GM19328 (cell line): ENCODE measurements around the gene RGMB.

Experiments
- ATAC-seq: cut with Tn5 transposase; IDR thresholded peaks from one replicate; pipeline ENCODE4 v1.9.1; 2021; ENCODE audit warnings: mild to moderate bottlenecking, moderate library complexity; ENCODE audit not compliant: unreplicated experiment

RGMB gene

GRCh38 chr5:98768160-98768959 lies 5.1 kb upstream of the RGMB start:
- peak; percentile 40 for ATAC-seq

DNA sequence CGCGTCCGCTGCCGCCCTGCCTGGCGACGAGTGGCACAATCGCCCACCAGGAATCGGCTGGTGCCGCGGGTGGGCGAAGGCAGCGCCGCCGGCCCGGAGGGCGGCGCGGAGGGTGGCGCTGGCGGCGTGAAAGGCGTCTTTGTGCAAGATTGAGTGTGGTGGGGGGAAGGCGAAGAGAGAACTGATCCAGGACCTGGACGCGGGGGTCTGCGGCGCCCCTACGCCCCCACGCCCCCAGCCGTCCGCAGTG lies 4.6 kb upstream of the RGMB start:
- ATAC-seq = no peak

GRCh38 chr5:98769210-98769958 lies 4.1 kb upstream of the RGMB start:
- no peak for ATAC-seq

DNA sequence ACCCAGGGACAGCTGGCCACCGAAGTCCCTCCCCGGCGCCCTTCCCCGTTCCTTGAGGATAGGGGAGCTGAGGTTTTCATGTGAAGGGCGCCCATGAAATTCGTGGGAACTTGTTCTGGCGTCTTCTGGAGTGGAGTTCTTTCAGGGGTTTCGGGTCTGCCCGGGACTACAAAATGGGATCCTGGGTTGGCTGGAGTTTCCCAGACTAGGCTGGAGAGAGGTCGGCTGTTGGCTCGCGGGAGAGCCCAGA lies 3.6 kb upstream of the RGMB start:
- ATAC-seq = no peak

DNA sequence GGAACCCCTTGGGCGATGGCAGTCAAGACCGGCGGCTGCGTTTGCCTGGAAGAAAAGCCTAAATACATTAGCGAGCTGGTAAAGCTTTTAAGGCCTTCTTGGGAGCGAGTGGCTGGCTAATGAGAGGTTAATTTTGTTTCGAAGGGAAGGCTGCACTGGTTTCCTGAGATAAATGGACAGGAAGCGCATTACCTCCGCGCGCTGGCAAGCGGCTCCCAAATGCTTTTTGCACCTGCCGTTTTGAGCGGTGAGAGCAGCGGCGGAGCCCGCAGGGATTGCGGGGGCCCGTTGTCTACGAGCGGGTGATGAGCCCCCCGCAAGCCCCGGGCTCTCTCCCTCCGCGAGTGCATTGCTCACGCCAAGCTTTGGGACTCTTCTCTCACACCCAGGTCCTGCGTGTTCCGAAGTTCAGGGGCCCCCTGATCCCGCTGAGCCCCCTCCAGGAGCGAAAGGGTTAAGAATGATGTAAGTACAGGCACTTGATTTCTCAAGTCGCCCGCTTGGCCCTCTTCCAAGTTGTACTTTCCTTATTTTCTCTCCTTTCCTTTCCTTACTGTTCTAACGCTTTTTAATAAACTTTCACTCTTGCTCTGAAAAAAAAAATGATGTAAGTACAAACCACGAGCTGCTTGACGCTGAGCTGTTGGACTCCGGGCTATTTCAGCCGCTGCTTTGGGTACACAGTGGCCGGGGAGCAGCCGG lies 3.1 kb upstream of the RGMB start:
- ATAC-seq = no peak

- no peak for ATAC-seq
These were observed 2.5 kb upstream of the RGMB start for GRCh38 chr5:98770911-98771322.

GRCh38 chr5:98771382-98772109 lies 1.9 kb upstream of the RGMB start:
- ATAC-seq = no peak

DNA sequence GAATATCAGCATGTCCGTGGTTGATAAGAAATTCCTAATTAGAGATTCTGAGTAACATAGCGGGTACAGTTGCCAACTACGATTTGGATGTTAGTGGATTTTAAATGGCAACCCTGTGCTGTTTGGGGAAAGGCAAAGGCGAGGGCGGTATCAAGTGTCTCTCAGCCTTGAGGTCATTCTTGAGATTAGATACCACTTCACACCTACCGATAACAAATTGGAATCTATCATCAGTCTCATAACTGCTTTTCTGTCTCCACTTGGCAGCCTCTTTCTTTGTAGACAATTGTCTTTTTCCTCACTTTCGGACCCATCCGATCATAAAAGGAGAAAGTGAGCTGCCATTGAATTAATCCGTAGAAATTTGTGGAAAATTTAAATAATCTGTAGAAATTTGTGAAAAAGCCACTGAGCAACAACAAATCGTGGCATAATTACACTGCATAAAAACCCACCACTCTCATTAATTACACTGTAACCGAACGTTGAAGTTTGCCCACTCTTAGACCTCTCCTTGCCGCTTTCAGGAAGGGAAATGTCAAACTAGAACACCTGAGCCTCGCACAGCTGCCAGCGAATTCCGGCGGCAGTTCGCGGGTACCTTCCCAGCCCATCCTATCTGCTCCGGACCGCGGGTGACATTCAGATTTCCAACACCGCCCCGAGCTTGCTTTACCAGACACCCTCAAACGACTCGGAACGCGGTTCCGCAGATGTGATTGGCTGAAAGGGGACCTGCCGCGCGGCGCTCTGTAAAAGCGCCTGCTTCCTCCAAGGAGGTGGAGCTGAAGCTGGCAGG lies 849 bp upstream of the RGMB start:
- ATAC-seq = no peak

DNA sequence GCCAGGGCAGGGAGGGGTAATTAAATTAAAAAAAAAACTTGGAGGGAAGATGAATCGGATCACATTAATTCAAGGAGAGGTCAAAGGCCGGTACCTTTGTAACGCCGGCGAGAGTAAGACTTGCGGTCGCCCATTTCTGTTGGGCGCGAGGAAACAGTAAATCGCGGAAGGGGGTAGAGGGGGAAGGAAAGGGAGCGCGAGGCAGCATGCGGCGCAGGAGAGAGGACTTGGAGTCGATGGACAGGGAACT lies 324 bp upstream of the RGMB start:
- no peak for ATAC-seq

GRCh38 chr5:98774192-98775033 lies 950 bp downstream of the RGMB start:
- peak; percentile 21 for ATAC-seq

DNA sequence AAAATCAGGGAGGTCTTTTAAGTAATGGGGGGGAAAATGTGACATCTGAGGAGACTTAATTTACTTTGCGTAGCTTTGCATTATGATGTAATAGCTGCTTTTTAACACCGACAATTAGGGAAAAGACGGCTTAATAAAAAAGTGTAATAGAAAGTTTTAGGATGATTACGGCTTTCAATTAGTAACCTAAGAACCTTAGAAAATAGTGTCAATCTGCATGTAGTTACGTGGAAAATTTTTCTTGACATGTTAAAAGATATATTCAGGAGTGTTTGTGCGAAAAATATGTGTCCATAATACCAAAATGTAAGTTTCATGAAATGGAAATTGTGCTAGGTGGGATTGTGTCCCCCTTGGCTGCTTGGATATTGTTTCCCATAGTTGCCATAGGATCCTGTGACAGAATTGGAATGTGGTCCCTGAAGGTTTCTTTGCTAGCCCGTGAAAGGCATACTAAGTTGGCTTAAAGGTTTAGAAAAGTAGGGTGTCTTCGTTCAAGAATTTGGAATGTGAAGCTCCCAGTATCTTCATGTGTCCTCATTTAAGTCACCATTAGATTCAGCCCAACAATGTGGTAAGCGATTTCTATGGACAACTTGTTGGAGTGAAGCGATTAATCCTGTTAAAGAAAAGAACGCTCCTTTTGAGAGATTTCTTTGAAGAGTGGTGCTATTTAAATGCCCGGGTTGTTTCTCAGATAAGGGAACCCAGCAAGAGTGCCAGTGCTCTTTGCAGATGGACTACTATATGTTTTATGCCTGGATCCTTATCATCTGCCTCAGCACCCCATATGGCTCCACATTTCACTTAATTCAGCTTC lies 2.0 kb downstream of the RGMB start:
- ATAC-seq = no peak

- ATAC-seq = no peak
These were observed 2.7 kb downstream of the RGMB start for GRCh38 chr5:98776066-98776705.

- ATAC-seq = no peak
These were observed 3.8 kb downstream of the RGMB start for GRCh38 chr5:98777295-98777694.

DNA sequence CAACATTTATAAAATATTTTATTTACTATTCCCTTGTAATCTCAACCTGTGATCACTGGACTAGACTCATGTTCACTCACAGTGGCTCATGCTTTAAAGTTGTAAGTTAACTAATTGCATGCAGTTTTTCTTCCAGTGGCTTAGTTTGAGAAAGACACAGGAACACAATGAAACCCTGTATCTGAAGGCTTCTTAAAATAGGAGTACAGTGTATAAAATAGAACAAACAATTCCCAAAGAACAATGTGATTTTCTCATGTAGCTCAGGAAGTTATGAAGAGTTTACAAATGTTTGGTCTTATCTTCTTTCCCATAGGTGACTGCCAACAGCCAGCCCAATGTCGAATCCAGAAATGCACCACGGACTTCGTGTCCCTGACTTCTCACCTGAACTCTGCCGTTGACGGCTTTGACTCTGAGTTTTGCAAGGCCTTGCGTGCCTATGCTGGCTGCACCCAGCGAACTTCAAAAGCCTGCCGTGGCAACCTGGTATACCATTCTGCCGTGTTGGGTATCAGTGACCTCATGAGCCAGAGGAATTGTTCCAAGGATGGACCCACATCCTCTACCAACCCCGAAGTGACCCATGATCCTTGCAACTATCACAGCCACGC lies 5.9 kb downstream of the RGMB start:
- ATAC-seq = no peak

DNA sequence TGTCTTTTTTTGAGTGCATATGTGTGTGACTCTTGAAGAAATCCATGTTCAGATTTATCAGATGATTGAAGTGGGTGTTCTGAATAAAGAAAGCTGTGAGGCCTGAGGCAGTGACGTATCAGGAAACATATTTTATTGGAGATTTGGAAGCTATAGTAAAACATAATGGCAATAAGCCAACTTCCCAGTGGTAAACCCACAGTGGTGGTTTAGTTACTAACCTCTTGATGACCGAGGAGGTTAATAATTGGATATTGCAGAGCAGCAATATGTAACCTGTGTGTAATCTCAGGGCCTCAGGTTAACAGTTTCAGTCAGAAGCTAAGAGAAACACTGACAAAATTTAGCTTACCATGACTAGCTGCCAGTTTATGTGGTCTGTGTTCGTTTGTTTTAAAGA lies 6.9 kb downstream of the RGMB start:
- ATAC-seq = no peak

- no peak for ATAC-seq
These were observed 8.1 kb downstream of the RGMB start for GRCh38 chr5:98781520-98781919.

GRCh38 chr5:98781964-98782363 lies 8.5 kb downstream of the RGMB start:
- ATAC-seq = no peak

DNA sequence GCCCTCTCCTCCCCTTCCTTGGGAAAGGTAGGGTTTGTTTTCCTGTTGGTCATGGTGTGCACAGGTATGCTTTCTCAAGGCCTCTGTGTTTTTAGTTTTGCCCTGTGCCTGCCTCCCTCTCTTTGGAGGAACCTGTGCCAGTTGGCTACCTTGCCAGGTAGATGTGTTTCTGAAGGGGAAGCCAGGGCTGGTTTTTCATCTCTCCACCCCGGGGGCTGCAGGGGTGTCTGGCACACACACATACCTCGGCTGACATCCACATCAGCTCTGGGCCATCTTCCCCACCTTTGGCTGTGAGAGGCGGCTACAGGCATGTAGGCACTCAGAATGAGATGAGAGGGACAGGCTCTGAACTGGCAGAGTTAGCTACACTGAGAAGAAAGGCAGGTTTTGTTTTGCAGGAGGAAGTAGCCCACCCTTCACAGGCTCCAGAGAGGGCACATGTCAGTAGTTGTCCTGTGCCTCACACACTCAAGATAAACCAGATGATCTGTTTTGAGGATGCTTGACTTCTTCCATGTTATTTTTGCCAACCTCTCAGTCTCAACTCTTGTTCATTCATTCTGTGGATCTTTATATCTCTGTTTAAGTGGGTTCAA lies 9.7 kb downstream of the RGMB start:
- no peak for ATAC-seq
